Measurements from ENCODE around the gene SNED1. TPM values are rescaled to one million over a fixed set of nuclear protein-coding genes. Genes with fewer than 3 reads are reported as not detected.

SNED1 gene
- total RNA-seq, 1 experiment from 2014 or later = not detected

DNA sequence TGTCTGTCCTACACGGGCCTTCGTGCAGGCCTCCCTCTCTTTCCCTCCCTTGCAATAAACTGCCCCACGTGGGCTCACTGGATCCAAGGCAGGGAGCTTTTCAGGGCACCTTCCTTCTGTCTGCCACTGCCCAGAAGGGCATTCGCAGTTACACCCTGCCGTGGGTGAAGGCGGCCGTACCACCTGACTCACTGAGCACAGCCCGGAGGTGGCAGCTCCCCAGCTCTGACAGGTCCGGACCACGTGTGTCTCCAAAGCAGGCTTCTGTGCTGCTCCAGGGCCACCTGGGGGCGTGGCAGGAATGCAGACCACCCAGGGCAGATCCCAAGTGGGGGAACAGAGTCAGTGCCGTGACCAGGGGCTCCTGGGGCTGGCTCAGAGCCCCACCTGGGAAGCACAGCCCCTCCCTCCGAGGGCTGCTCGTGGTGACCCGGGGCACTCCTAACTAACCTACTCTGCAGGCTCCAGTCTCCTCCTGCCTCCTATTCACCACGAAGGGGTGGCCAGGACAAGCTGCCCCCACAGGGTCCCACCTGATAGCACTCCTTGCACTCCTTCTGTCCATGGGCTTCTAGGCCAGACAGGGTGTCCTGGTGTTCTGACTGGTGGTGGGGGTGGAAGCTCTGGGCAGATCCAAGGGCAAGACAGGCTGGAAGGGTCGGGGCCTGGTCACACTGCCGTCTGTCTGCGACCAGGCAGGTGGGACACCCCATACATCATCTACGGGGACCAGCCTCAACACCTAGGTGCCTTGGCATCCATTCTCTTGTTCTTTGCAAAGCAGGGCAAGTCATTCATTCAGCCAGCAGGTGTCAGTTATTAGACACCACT lies 9.7 kb downstream of the SNED1 start:
- no peaks in the 10 kb centered on the region for H3K27me3 ChIP-seq (replicated peaks; ENCODE audit: control insufficient read depth, insufficient read depth, low read length)
- H3K36me3 ChIP-seq (ENCODE audit: control insufficient read depth, insufficient read depth, low read length) = no peaks in the 10 kb centered on the region
- CTCF ChIA-PET = interaction anchor here (0.7 kb wide), 1 partner anchor 56 kb away, joined by 3 read pairs; no protein-coding TSS in a partner anchor
- no peaks in the 10 kb centered on the region for H3K4me1 Mint-ChIP-seq (ENCODE audit: low read depth, unreplicated experiment)
- H3K36me3 Mint-ChIP-seq (ENCODE audit: insufficient read depth, unreplicated experiment) = no peaks in the 10 kb centered on the region
- intact Hi-C loops (cut with micrococcal nuclease; ENCODE audit: unreplicated experiment) = no loop called here
- H3K27ac Mint-ChIP-seq (ENCODE audit: unreplicated experiment) = no peak overlapping the region
- TF ChIP-seq CTCF (IDR thresholded peaks at IDR 0.05; ENCODE audit: insufficient read depth in 1 of 2, low read depth in 1 of 2, low read length in 1 of 2, severe bottlenecking in 1 of 2, unreplicated experiment in 1 of 2) = no peak
- no peaks in the 10 kb centered on the region for H3K27me3 Mint-ChIP-seq (ENCODE audit: insufficient read depth, unreplicated experiment)
- H3K4me1 ChIP-seq = no peaks in the 10 kb centered on the region
- peaks cover 6% of the 10 kb centered on the region for H3K9me3 ChIP-seq
- H3K9me3 Mint-ChIP-seq (ENCODE audit: unreplicated experiment) = peaks cover 14% of the 10 kb centered on the region
- H3K4me3 Mint-ChIP-seq (ENCODE audit: unreplicated experiment) = no peak overlapping the region
- no peak for DNase-seq
- BruUV-seq (replicated peaks) = no TSS peak
- H3K4me3 ChIP-seq (ENCODE audit: low read depth, low read length) = no peak overlapping the region
- POLR2A ChIA-PET = no interaction called here

DNA sequence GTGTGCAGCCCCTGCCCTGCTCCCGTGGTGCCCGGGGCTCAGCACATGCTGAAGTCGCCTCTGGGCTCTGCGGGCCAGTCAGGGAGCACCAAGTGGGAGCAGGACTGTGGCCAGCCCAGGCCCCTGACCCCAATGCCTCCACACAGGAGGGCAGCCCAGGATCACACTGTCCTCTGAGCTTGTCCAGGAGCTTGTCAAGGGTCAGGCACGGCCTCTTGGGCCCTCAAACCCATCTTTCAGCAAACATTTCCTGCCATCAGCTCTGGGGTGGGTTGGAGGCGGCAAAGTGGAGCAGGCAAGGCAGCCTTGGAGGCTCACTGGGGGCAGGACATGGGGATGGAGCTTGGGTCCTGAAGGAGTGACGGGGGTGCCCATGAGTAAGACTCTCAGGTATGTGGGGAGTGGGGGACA lies 10.3 kb downstream of the SNED1 start:
- BruUV-seq (replicated peaks) = no TSS peak
- no peak for TF ChIP-seq CTCF (IDR thresholded peaks at IDR 0.05; ENCODE audit: insufficient read depth in 1 of 2, low read depth in 1 of 2, low read length in 1 of 2, severe bottlenecking in 1 of 2, unreplicated experiment in 1 of 2)
- Histone ChIP-seq H3K4me1 (no peaks in the 10 kb centered on the region), H3K9me3 (peaks cover 6% of the 10 kb centered on the region), H3K36me3 (ENCODE audit: control insufficient read depth, insufficient read depth, low read length) (no peaks in the 10 kb centered on the region), H3K4me3 (ENCODE audit: low read depth, low read length) (no peak overlapping the region), H3K27me3 (replicated peaks; ENCODE audit: control insufficient read depth, insufficient read depth, low read length) (no peaks in the 10 kb centered on the region)
- Mint-ChIP-seq H3K36me3 (ENCODE audit: insufficient read depth, unreplicated experiment) (no peaks in the 10 kb centered on the region), H3K4me1 (ENCODE audit: low read depth, unreplicated experiment) (no peaks in the 10 kb centered on the region), H3K27ac (ENCODE audit: unreplicated experiment) (no peak overlapping the region), H3K9me3 (ENCODE audit: unreplicated experiment) (peaks cover 14% of the 10 kb centered on the region), H3K27me3 (ENCODE audit: insufficient read depth, unreplicated experiment) (no peaks in the 10 kb centered on the region), H3K4me3 (ENCODE audit: unreplicated experiment) (no peak overlapping the region)
- POLR2A ChIA-PET = no interaction called here
- DNase-seq = no peak
- CTCF ChIA-PET = interaction anchor here (0.7 kb wide), 1 partner anchor 57 kb away, joined by 3 read pairs; no protein-coding TSS in a partner anchor
- intact Hi-C loops (cut with micrococcal nuclease; ENCODE audit: unreplicated experiment) = no loop called here

DNA sequence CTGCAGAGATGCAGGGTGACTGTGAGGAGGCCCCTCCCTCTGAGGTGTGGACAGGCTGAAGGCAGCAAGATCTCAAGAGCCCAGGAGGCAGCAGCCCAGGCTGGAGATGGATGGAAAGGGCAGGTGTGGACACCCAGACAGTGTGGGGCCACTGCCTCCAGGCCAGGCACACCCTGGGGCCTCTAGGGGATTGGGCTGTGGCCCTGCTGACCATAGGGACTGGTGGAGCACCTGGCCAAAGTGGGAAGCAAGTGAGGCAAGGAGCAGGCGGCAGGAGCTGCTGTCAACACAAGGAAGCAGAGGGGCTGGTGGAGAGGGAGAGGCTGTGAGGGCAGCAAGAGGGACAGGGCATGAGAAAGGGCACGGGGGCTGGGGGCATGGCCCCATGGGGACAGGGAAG lies 10.8 kb downstream of the SNED1 start:
- intact Hi-C loops (cut with micrococcal nuclease; ENCODE audit: unreplicated experiment) = no loop called here
- Histone ChIP-seq H3K4me3 (ENCODE audit: low read depth, low read length) (no peak overlapping the region), H3K27me3 (replicated peaks; ENCODE audit: control insufficient read depth, insufficient read depth, low read length) (no peaks in the 10 kb centered on the region), H3K9me3 (peaks cover 2% of the 10 kb centered on the region), H3K4me1 (no peaks in the 10 kb centered on the region), H3K36me3 (ENCODE audit: control insufficient read depth, insufficient read depth, low read length) (no peaks in the 10 kb centered on the region)
- peaks cover 14% of the 10 kb centered on the region for H3K9me3 Mint-ChIP-seq (ENCODE audit: unreplicated experiment)
- H3K36me3 Mint-ChIP-seq (ENCODE audit: insufficient read depth, unreplicated experiment) = no peaks in the 10 kb centered on the region
- H3K4me1 Mint-ChIP-seq (ENCODE audit: low read depth, unreplicated experiment) = no peaks in the 10 kb centered on the region
- no peak overlapping the region for H3K4me3 Mint-ChIP-seq (ENCODE audit: unreplicated experiment)
- H3K27ac Mint-ChIP-seq (ENCODE audit: unreplicated experiment) = no peak overlapping the region
- H3K27me3 Mint-ChIP-seq (ENCODE audit: insufficient read depth, unreplicated experiment) = no peaks in the 10 kb centered on the region
- POLR2A ChIA-PET = no interaction called here
- peak in 1 of 2 experiments; percentile 21 for DNase-seq
- CTCF ChIA-PET = no interaction called here
- no peak for TF ChIP-seq CTCF (IDR thresholded peaks at IDR 0.05; ENCODE audit: insufficient read depth in 1 of 2, low read depth in 1 of 2, low read length in 1 of 2, severe bottlenecking in 1 of 2, unreplicated experiment in 1 of 2)
- BruUV-seq (replicated peaks) = no TSS peak
